ENCODE results near the gene CA9.
"Not testable (repeated sequence)": the region's sequence is repeated elsewhere in the genome, so short reads cannot be mapped to it uniquely, and the experiment has no call there.

CA9 gene

GRCh38 chr9:35673132-35674024, at the start of gene CA9:
Gene CA9, plus strand, starts transcription at chr9:35673928. Its CDS starts 32 bp downstream, at chr9:35673960.
- peaks cover 40% of the 10 kb centered on the region for H3K27me3 Mint-ChIP-seq
- no peak within 1 kb of the TSS for H3K27ac Mint-ChIP-seq
- intact Hi-C loops (cut with micrococcal nuclease) = no loop called here
- peaks cover 9% of the 10 kb centered on the region for H3K4me1 Mint-ChIP-seq (ENCODE audit: low read depth)
- no peak within 1 kb of the TSS for H3K4me3 Mint-ChIP-seq
- no peaks in the 10 kb centered on the region for H3K36me3 Mint-ChIP-seq (ENCODE audit: low read depth)
- no peaks in the 10 kb centered on the region for H3K9me3 Mint-ChIP-seq

DNA sequence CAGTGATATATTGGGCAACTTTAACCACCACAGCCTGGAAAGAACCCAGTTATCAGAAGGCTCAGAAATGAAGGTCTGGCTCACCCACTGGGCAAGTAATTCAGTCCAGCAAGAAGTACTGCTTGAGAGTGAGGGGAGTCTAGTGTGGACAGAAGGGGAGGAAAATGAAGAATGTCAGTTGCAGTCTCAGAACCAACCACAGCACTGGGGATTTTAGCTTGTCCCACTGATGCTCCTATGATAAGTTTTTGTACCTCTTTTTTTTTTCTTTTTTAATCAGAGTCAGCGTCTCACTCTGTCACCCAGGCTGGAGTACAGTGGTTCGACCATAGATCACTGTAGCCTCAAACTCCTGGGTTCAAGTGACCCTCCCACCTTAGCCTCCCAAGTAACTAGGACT, 46.2 kb upstream of the CA9 start:
- Mint-ChIP-seq H3K27me3 (no peaks in the 10 kb centered on the region), H3K4me3 (no peak overlapping the region), H3K36me3 (ENCODE audit: low read depth) (no peaks in the 10 kb centered on the region), H3K9me3 (no peaks in the 10 kb centered on the region), H3K27ac (no peak overlapping the region), H3K4me1 (ENCODE audit: low read depth) (peaks cover 21% of the 10 kb centered on the region)
- intact Hi-C loops (cut with micrococcal nuclease) = no loop called here

- no peaks in the 10 kb centered on the region for H3K27me3 Mint-ChIP-seq
- H3K27ac Mint-ChIP-seq = no peak overlapping the region
- intact Hi-C loops (cut with micrococcal nuclease) = no loop called here
- H3K9me3 Mint-ChIP-seq = no peaks in the 10 kb centered on the region
- H3K36me3 Mint-ChIP-seq (ENCODE audit: low read depth) = no peaks in the 10 kb centered on the region
- no peak overlapping the region for H3K4me3 Mint-ChIP-seq
- H3K4me1 Mint-ChIP-seq (ENCODE audit: low read depth) = peaks cover 23% of the 10 kb centered on the region
Measured at GRCh38 chr9:35628389-35628991, 45.2 kb upstream of the CA9 start.

- no peaks in the 10 kb centered on the region for H3K27me3 Mint-ChIP-seq
- intact Hi-C loops (cut with micrococcal nuclease) = no loop called here
- no peaks in the 10 kb centered on the region for H3K9me3 Mint-ChIP-seq
- peaks cover 35% of the 10 kb centered on the region for H3K4me1 Mint-ChIP-seq (ENCODE audit: low read depth)
- no peak overlapping the region for H3K27ac Mint-ChIP-seq
- H3K4me3 Mint-ChIP-seq = no peak overlapping the region
- H3K36me3 Mint-ChIP-seq (ENCODE audit: low read depth) = no peaks in the 10 kb centered on the region
Measured at GRCh38 chr9:35629597-35629996, 44.1 kb upstream of the CA9 start.

- H3K9me3 Mint-ChIP-seq = peaks cover 7% of the 10 kb centered on the region
- intact Hi-C loops (cut with micrococcal nuclease) = no loop called here
- H3K36me3 Mint-ChIP-seq (ENCODE audit: low read depth) = peaks cover 7% of the 10 kb centered on the region
- peak overlapping the region; percentile 86 for H3K27ac Mint-ChIP-seq
- no peak overlapping the region for H3K4me3 Mint-ChIP-seq
- no peaks in the 10 kb centered on the region for H3K27me3 Mint-ChIP-seq
- H3K4me1 Mint-ChIP-seq (ENCODE audit: low read depth) = peaks cover 71% of the 10 kb centered on the region
Measured at GRCh38 chr9:35635730-35636129, 38.0 kb upstream of the CA9 start.

DNA sequence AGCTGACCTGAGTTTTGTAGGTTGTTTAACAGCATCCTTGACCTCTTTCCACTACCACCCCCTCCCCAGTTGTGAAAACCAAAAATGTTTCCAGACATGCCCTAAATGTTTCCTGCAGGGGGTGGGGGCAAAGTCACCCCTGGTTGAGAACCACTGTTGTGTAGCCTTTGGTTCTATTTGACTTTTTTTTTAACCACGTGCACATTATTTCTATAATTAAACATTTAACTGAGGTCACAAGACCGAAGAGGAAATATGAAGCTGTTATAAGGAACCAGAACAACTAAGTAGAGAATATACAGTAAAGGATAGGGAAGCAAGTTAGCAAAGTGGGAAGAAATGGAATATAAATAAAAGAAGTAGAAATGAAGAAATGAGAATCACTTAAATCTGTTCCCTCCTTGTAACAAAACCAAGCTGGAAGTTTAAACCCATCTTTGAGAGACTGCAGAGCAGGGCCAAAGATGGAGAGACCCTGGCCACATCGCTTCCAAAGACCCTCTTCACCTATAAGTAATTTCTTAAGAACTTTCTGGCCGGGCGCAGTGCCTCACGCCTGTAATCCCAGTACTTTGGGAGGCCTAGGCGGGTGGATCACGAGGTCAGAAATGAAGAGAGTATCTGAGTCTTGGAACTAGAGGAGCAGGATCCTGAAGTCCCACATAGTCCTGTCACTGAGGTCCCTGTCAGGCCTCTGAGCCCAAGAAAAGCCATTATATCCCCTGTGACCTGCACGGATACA, 37.4 kb upstream of the CA9 start:
- intact Hi-C loops (cut with micrococcal nuclease) = no loop called here
- Mint-ChIP-seq H3K4me1 (ENCODE audit: low read depth) (peaks cover 77% of the 10 kb centered on the region), H3K27me3 (no peaks in the 10 kb centered on the region), H3K36me3 (ENCODE audit: low read depth) (peaks cover 8% of the 10 kb centered on the region), H3K27ac (peak overlapping the region; percentile 86), H3K9me3 (peaks cover 7% of the 10 kb centered on the region), H3K4me3 (no peak overlapping the region)

DNA sequence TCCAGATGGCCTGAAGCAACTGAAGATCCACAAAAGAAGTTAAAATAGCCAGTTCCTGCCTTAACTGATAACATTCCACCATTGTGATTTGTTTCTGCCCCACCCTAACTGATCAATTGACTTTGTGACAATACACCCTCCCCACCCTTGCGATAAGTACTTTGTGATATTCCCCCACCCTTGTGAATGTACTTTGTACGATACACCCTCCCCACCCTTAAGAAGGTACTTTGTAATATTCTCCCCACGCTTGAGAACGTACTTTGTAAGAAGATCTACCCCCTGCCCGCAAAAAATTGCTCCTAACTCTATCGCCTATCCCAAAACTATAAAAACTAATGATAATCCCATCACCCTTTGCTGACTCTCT, 36.9 kb upstream of the CA9 start:
- H3K36me3 Mint-ChIP-seq (ENCODE audit: low read depth); intact Hi-C loops (cut with micrococcal nuclease); H3K9me3 Mint-ChIP-seq; H3K27me3 Mint-ChIP-seq; H3K4me3 Mint-ChIP-seq: not testable (repeated sequence)
- peaks cover 82% of the 10 kb centered on the region for H3K4me1 Mint-ChIP-seq (ENCODE audit: low read depth)
- peak overlapping the region; percentile 86 for H3K27ac Mint-ChIP-seq

DNA sequence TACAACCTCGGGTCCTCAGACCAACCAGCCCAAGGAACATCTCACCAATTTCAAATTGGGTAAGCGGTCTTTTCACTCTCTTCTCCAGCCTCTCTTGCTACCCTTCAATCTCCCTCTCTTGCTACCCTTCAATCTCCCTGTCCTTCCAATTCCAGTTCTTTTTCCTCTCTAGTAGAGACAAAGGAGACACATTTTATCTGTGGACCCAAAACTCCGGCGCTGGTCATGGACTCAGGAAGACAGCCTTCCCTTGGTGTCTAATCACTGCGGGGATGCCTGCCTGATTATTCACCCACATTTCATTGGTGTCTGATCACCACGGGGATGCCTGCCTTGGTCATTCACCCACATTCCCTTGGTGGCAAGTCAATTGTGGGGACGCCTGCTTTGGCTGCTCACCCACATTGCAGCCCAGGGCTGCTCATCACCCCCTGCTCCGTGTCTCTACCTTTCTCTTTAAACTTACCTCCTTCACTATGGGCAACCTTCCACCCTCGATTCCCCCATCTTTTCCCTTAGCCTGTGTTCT, 36.2 kb upstream of the CA9 start:
- H3K36me3 Mint-ChIP-seq (ENCODE audit: low read depth); intact Hi-C loops (cut with micrococcal nuclease); H3K9me3 Mint-ChIP-seq; H3K27me3 Mint-ChIP-seq; H3K4me3 Mint-ChIP-seq: not testable (repeated sequence)
- Mint-ChIP-seq H3K27ac (peak overlapping the region; percentile 86), H3K4me1 (ENCODE audit: low read depth) (peaks cover 83% of the 10 kb centered on the region)

DNA sequence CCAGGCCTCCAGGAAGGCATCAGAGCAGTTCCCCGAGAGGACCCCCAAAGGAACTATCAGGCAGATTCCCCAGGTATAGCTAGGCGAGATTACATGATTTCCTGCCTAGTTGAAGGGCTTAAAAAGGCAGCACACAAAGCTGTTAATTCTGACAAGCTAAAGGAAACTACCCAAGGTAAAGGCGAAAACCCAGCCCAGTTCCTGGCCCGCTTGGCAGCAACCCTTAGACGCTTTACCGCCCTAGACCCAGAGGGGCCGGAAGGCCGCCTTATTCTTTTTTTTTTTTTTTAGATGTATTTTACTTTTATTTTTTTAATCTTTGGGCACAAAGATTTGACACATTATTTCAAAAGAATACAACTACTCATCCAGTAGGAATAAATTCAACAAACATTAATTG, 35.0 kb upstream of the CA9 start:
- H3K27me3 Mint-ChIP-seq; H3K4me3 Mint-ChIP-seq; H3K9me3 Mint-ChIP-seq; intact Hi-C loops (cut with micrococcal nuclease); H3K27ac Mint-ChIP-seq: not testable (repeated sequence)
- peaks cover 86% of the 10 kb centered on the region for H3K4me1 Mint-ChIP-seq (ENCODE audit: low read depth)
- H3K36me3 Mint-ChIP-seq (ENCODE audit: low read depth) = peaks cover 13% of the 10 kb centered on the region

GRCh38 chr9:35639225-35639624, 34.5 kb upstream of the CA9 start:
- H3K9me3 Mint-ChIP-seq; H3K27ac Mint-ChIP-seq; H3K27me3 Mint-ChIP-seq; intact Hi-C loops (cut with micrococcal nuclease): not testable (repeated sequence)
- H3K4me1 Mint-ChIP-seq (ENCODE audit: low read depth) = peaks cover 81% of the 10 kb centered on the region
- peak overlapping the region; percentile 23 for H3K4me3 Mint-ChIP-seq
- H3K36me3 Mint-ChIP-seq (ENCODE audit: low read depth) = peaks cover 13% of the 10 kb centered on the region

DNA sequence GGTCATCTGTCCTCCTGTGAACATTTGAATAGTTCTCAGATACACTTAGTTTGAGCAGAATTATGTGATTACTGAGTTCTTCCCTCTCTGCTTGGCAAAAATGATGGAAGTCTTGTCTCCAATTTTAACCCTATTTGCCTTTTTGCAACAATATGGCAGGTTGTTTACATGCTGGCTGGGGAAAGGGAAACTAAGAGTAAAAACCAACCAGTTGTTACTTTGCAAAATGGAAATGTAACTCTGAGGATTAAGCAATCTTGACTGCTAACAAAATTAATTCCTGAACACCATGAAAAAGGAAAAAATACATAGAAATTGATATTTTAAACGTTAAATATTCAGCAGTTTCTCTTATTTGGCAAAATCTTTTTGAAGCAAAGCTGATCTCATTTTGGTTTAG, 34.1 kb upstream of the CA9 start:
- intact Hi-C loops (cut with micrococcal nuclease) = loop anchor here (10.0 kb wide), 1 partner anchor 175 kb away; the partner anchor contains the start of genes HINT2 and SPAG8
- no peak overlapping the region for H3K4me3 Mint-ChIP-seq
- no peak overlapping the region for H3K27ac Mint-ChIP-seq
- no peaks in the 10 kb centered on the region for H3K27me3 Mint-ChIP-seq
- peaks cover 81% of the 10 kb centered on the region for H3K4me1 Mint-ChIP-seq (ENCODE audit: low read depth)
- H3K9me3 Mint-ChIP-seq = peaks cover 7% of the 10 kb centered on the region
- H3K36me3 Mint-ChIP-seq (ENCODE audit: low read depth) = peaks cover 13% of the 10 kb centered on the region

- intact Hi-C loops (cut with micrococcal nuclease) = loop anchor here (10.0 kb wide), 1 partner anchor 174 kb away; the partner anchor contains the start of genes HINT2 and SPAG8
- Mint-ChIP-seq H3K4me1 (ENCODE audit: low read depth) (peaks cover 77% of the 10 kb centered on the region), H3K27ac (peak overlapping the region; percentile 80), H3K36me3 (ENCODE audit: low read depth) (peaks cover 13% of the 10 kb centered on the region)
- not testable (repeated sequence) for H3K4me3 Mint-ChIP-seq, H3K9me3 Mint-ChIP-seq, H3K27me3 Mint-ChIP-seq
Measured at GRCh38 chr9:35640431-35640830, 33.3 kb upstream of the CA9 start.

DNA sequence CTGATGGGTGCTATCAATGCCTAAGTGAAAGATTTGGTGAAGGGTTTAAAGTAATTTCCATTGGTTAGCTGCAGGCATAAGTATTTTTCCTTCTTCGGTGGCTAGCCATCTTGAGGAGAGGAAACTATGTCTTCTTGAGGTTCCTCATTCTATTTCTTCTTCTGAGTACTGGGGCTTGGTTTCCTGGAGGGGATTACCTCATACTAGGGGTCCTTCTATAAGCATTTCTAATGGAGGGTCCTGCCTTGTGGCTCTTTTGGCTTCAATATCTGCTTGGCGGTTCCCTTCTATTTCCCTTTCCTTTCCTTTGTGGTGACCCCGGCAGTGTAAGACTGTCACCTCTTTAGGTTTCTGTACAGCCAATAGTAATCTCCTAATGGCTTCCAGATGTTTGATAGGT, 32.2 kb upstream of the CA9 start:
- not testable (repeated sequence) for H3K9me3 Mint-ChIP-seq, H3K4me3 Mint-ChIP-seq, H3K27me3 Mint-ChIP-seq
- Mint-ChIP-seq H3K4me1 (ENCODE audit: low read depth) (peaks cover 72% of the 10 kb centered on the region), H3K27ac (peak overlapping the region; percentile 80), H3K36me3 (ENCODE audit: low read depth) (peaks cover 20% of the 10 kb centered on the region)
- intact Hi-C loops (cut with micrococcal nuclease) = loop anchor here (10.0 kb wide), 1 partner anchor 173 kb away; the partner anchor contains the start of genes HINT2 and SPAG8

GRCh38 chr9:35643046-35643445, 30.7 kb upstream of the CA9 start:
- no peaks in the 10 kb centered on the region for H3K27me3 Mint-ChIP-seq
- H3K27ac Mint-ChIP-seq = no peak overlapping the region
- peaks cover 7% of the 10 kb centered on the region for H3K9me3 Mint-ChIP-seq

More at GRCh38 chr9:35643046-35643445, 30.7 kb upstream of the CA9 start:
- intact Hi-C loops (cut with micrococcal nuclease) = loop anchor here (10.0 kb wide), 1 partner anchor 172 kb away; the partner anchor contains the start of genes HINT2 and SPAG8
- Mint-ChIP-seq H3K36me3 (ENCODE audit: low read depth) (peaks cover 21% of the 10 kb centered on the region), H3K4me3 (no peak overlapping the region), H3K4me1 (ENCODE audit: low read depth) (peaks cover 67% of the 10 kb centered on the region)

Measured in dendritic cell treated with granulocyte-macrophage colony-stimulating factor and Interleukin-4, amounts not matched to agents 40 ng/mL and 50 ng/mL, for 4 days (primary cell).